ENCODE data around the gene COG4.

DNA sequence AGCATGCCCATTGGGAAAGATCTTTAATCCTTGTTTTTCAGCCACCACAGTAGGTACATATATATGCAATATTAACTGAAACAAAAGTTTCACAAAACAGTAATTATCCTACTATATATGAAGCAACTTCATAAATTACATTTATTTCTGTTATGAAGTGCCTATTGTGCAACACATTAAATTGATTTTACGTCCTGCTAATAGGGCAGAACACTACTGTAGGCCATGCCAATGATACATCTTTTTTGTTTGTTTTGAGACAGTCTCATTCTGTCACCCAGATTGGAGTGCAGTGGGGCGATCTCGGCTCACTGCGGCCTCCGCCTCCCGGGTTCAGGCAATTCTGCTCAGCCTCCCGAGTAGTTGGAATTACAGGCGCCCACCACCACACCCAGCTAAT lies 29.3 kb upstream of the COG4 start:
- TF ChIP-seq, protein P1, sequence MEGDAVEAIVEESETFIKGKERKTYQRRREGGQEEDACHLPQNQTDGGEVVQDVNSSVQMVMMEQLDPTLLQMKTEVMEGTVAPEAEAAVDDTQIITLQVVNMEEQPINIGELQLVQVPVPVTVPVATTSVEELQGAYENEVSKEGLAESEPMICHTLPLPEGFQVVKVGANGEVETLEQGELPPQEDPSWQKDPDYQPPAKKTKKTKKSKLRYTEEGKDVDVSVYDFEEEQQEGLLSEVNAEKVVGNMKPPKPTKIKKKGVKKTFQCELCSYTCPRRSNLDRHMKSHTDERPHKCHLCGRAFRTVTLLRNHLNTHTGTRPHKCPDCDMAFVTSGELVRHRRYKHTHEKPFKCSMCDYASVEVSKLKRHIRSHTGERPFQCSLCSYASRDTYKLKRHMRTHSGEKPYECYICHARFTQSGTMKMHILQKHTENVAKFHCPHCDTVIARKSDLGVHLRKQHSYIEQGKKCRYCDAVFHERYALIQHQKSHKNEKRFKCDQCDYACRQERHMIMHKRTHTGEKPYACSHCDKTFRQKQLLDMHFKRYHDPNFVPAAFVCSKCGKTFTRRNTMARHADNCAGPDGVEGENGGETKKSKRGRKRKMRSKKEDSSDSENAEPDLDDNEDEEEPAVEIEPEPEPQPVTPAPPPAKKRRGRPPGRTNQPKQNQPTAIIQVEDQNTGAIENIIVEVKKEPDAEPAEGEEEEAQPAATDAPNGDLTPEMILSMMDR (tag by site-specific recombination; IDR thresholded peaks at IDR 0.05), result no peak
- TF ChIP-seq ZNF341 (tag by site-specific recombination; IDR thresholded peaks at IDR 0.05; ENCODE audit: low read depth) (no peak), TCF7L2 (IDR thresholded peaks at IDR 0.05; ENCODE audit: borderline replicate concordance, low read depth, low read length) (no peak), GLI2 (tag by site-specific recombination; IDR thresholded peaks at IDR 0.05; ENCODE audit: borderline replicate concordance, low read depth) (no peak), ZNF174 (tag by site-specific recombination; IDR thresholded peaks at IDR 0.05) (no peak)
- TF ChIP-seq, protein P2, sequence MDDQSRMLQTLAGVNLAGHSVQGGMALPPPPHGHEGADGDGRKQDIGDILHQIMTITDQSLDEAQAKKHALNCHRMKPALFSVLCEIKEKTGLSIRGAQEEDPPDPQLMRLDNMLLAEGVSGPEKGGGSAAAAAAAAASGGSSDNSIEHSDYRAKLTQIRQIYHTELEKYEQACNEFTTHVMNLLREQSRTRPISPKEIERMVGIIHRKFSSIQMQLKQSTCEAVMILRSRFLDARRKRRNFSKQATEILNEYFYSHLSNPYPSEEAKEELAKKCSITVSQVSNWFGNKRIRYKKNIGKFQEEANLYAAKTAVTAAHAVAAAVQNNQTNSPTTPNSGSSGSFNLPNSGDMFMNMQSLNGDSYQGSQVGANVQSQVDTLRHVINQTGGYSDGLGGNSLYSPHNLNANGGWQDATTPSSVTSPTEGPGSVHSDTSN (CRISPR knock-in tag; IDR thresholded peaks at IDR 0.05), result no peak
